PFSK-1 (cell line): ENCODE results near the gene CAMK1D.

Experiments used
- FOXP2 ChIP-seq: optimal IDR thresholded peaks from 2 replicates; pipeline ENCODE3; 2011; ENCODE audit warnings: borderline replicate concordance, control low read depth, inconsistent platforms; ENCODE audit not compliant: insufficient read depth; ENCODE audit errors: extremely low read length, extremely low read depth
- POLR2AphosphoS5 ChIP-seq: IDR thresholded peaks from 2 replicates; pipeline ENCODE4 v1.6.1; 2012; ENCODE audit warnings: low read depth, mild to moderate bottlenecking, control low read depth, low read length, moderate library complexity
- SIN3A ChIP-seq: IDR thresholded peaks from 2 replicates; pipeline ENCODE4 v1.6.1; 2012; ENCODE audit warnings: mild to moderate bottlenecking, low read length, moderate library complexity, borderline replicate concordance; ENCODE audit not compliant: insufficient read depth
- TAF1 ChIP-seq: IDR thresholded peaks from 2 replicates; pipeline ENCODE4 v1.6.1; 2012; ENCODE audit warnings: low read length, control low read depth, borderline replicate concordance; ENCODE audit not compliant: insufficient read depth

DNA sequence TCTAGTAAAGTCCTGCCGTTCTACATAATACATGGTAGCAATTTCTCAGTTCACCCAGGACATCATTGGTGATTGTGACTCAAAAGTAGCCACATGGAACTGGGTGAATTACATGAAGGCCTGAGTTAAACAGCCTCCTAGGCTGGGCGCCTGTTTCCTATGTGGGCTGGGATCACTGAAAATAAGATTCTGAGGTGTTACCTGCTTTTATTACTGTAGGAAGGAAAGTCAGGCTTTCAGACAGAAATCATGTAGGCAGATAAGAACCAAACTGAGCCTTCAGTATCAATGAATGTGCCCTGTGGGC, 160.4 kb downstream of the CAMK1D start:
- TF ChIP-seq TAF1 (no peak), SIN3A (no peak), FOXP2 (no peak), POLR2AphosphoS5 (no peak)
